Superior temporal gyrus (tissue), 1 donor: ENCODE measurements around the gene NDUFS6.

Experiments
- DNase-seq: peaks from one replicate; pipeline ENCODE4 v3.0.0-alpha.2; 2016; ENCODE audit errors: extremely low spot score

The NDUFS6 gene

GRCh38 chr5:1765141-1765879 is 35.9 kb upstream of the NDUFS6 start:
- DNase-seq: no peak

- no peak for DNase-seq
Observed at GRCh38 chr5:1765880-1766235, 35.3 kb upstream of the NDUFS6 start.

GRCh38 chr5:1767524-1768282 is 33.5 kb upstream of the NDUFS6 start:
- DNase-seq: no peak

- no peak for DNase-seq
Observed at GRCh38 chr5:1768283-1769000, 32.8 kb upstream of the NDUFS6 start.

GRCh38 chr5:1769017-1769640 is 32.1 kb upstream of the NDUFS6 start:
- no peak for DNase-seq

GRCh38 chr5:1769752-1770442 is 31.3 kb upstream of the NDUFS6 start:
- DNase-seq: no peak

GRCh38 chr5:1770443-1770802 is 30.8 kb upstream of the NDUFS6 start:
- no peak for DNase-seq

GRCh38 chr5:1771149-1772065 is 29.8 kb upstream of the NDUFS6 start:
- DNase-seq: no peak

GRCh38 chr5:1772634-1773033 is 28.6 kb upstream of the NDUFS6 start:
- no peak for DNase-seq

- DNase-seq: no peak
Observed at GRCh38 chr5:1776831-1777230, 24.4 kb upstream of the NDUFS6 start.

- DNase-seq: no peak
Observed at GRCh38 chr5:1777281-1778137, 23.7 kb upstream of the NDUFS6 start.

GRCh38 chr5:1778138-1779020 is 22.8 kb upstream of the NDUFS6 start:
- DNase-seq: no peak

- no peak for DNase-seq
Observed at GRCh38 chr5:1779021-1779680, 22.1 kb upstream of the NDUFS6 start.

- DNase-seq: no peak
Observed at GRCh38 chr5:1779782-1780613, 21.2 kb upstream of the NDUFS6 start.

GRCh38 chr5:1780614-1780930 is 20.6 kb upstream of the NDUFS6 start:
- no peak for DNase-seq

GRCh38 chr5:1781107-1781506 is 20.1 kb upstream of the NDUFS6 start:
- no peak for DNase-seq

GRCh38 chr5:1781726-1782384 is 19.4 kb upstream of the NDUFS6 start:
- DNase-seq: no peak
